LoVo (cell line): ENCODE measurements around the gene TRIM31.
"Not testable (repeated sequence)": the region's sequence is repeated elsewhere in the genome, so short reads cannot be mapped to it uniquely, and the experiment has no call there.

Experiments
- DNase-seq: peaks from one replicate; pipeline ENCODE4 v3.0.0-alpha.2; 2016; ENCODE audit warnings: low spot score

The TRIM31 gene

GRCh38 chr6:30149234-30149633 is 36.3 kb upstream of the TRIM31 start:
- DNase-seq = no peak

- no peak for DNase-seq
Measured at GRCh38 chr6:30147096-30147495, 34.2 kb upstream of the TRIM31 start.

- DNase-seq = no peak
Measured at GRCh38 chr6:30145818-30146217, 32.9 kb upstream of the TRIM31 start.

DNA sequence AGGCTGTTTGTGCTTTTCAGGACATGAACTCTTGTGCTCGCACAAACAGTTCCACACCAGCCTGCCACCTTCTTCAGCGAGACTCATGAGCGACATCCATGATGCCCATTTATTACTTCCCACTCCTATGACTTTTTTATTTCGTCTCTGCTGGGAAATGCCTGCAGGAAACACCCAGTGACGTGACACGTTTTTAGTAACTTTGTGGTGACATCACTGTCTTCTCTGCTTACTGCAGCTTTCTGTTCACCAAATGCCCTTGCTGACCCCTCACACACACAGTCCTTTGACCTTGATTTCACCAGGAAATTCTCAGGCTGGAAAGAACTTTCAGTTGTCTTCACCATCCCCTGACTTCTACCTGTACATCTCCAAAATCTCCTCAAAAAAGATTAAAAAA is 31.9 kb upstream of the TRIM31 start:
- DNase-seq = no peak

GRCh38 chr6:30143780-30144179 is 30.9 kb upstream of the TRIM31 start:
- DNase-seq = no peak

- no peak for DNase-seq
Measured at GRCh38 chr6:30142665-30143064, 29.8 kb upstream of the TRIM31 start.

DNA sequence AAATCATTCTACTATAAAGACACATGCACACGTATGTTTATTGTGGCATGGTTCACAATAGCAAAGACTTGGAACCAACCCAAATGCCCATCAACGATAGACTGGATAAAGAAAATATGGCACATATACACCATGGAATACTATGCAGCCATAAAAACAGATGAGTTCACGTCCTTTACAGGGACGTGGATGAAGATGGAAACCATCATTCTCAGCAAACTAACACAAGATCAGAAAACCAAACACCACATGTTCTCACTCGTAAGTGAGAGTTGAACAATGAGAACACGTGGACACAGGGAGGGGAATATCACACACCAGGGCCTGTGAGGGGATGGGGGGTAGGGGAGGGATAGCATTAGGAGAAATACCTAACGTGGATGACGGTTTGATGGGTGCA is 27.4 kb upstream of the TRIM31 start:
- not testable (repeated sequence) for DNase-seq

GRCh38 chr6:30136570-30137286 is 23.8 kb upstream of the TRIM31 start:
- DNase-seq = no peak

DNA sequence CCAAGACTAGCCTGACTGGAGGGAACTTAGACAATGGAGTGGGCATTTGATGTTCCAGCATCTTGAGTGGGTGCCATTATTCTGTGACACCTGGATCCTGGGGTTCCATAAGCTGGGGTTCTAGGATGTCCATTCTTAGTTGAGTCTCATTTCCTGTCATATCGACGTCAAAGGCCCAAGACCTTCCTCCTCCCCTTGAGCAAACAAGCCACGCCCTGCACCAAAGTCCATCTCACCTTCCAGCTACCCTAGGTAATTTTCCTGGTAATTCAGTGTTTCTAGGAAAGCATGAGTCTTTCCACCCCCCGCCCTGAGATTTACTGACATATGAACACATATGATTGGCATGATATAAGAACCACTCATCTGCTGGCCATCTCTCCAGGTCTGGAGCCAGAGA is 22.9 kb upstream of the TRIM31 start, which contains the start of gene TRIM40:
TRIM40 (plus strand) TSS at position 384 of the 400 bp plus-strand sequence. CDS start 897 bp downstream, outside the sequence.
- peak; percentile 70 for DNase-seq

GRCh38 chr6:30135147-30135546 is 22.3 kb upstream of the TRIM31 start:
- DNase-seq = no peak

GRCh38 chr6:30131947-30132497 is 19.1 kb upstream of the TRIM31 start:
- no peak for DNase-seq

GRCh38 chr6:30130887-30131862 is 18.3 kb upstream of the TRIM31 start:
- DNase-seq = peak; percentile 93

GRCh38 chr6:30130179-30130679 is 17.3 kb upstream of the TRIM31 start:
- no peak for DNase-seq

DNA sequence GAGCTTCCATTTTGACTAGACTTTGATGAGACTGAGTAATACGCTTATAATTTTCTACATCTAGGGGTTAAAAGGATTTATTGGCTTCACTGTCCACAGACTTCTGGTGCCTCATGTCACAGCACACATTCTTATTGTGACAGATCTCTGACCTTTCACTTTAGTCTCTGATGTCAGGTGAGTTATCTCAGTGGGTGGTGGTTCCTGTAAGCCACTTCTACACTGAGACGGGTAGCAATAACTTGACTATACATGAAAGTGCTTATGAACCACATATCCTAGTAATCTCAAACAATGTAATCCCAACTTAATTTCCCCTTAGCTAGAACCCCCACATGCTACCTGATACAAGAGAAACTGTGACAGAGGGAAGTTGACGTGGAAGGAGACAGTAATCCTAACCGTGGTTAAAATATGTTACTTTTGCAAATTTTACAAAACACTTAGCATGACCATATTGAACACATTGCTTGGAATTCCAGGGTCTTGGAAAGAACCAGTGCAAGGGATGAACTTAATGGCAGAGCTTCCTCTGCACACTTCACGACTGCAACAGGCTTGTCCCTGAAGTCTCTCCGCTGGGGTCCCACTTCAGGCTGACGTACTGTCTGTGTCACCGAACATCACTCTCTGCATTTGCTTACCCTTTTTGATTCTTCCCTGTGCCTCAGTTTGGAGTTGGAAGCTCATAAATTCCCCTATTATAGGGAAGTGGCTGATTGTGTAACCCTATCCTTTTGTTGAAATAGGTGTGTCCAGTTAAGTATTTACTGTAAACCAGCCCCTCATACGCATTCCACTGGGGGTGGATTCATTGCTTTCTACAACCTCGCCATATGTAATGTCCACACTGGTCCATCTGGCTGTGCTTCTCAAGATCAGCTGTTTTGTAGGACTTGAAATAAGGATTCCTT is 16.6 kb upstream of the TRIM31 start:
- peak; percentile 79 for DNase-seq

DNA sequence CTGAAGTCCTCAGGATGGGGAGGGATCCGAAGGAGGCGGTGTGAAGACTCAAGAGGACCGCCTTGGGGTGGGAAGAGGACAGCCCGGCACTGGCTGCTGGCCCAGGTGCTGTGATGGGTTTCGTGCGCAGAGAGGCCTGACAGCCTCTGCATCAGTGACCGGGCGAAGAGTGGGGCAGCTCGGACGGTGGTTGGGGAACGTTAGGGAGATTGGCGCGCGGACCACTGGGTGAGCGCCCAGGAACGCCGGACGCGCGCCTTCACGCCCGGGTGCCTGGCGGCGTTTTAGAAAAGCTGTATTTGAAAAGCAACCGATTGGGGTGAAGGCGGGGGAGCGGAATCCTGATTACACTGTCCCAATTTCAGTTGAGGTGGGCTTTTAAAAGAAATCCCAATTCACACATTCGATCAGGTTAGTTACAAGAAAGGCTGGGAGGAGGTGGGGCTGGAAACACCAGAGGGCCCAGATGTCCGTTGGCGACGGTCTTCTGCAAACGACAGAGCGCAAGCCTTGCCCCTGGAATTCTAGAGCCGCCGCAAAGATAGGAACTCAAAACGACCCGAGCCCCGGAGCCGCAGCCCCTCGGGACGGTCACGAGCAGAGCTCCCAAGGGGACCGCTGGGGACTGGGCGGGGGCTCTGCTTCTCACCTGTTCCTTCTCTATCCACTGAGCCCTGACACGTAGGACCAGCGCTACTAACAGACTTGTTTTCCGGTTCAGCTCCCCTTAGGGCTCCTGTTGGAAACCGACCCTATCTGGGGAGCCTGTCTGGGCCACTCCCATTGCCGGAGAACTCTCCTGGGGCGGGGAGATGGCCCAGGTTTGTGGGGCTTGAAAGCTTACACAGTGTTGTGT is 14.6 kb upstream of the TRIM31 start:
- DNase-seq = no peak

DNA sequence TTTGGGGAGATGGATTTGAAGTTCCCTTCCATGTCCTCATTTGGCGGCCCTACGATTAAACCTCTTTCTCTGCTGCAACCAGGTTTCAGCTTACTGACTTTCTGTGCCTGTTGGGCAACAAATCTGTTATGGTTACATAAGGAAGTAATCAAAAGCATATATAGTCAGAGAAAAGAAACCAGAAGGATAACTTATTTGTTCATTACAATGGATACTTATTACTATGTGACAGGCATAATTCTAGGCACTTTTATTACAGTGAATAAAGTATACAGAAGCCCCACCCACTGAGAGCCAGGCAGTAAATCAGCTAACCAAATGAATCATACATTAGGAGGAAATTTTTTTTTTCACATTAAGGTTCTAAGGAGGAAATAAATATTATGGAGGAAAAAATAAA is 9.6 kb upstream of the TRIM31 start:
- DNase-seq = peak; percentile 84

- DNase-seq = no peak
Measured at GRCh38 chr6:30121446-30122366, 8.8 kb upstream of the TRIM31 start.

- not testable (repeated sequence) for DNase-seq
Measured at GRCh38 chr6:30118691-30119090, 5.8 kb upstream of the TRIM31 start.

- DNase-seq = no peak
Measured at GRCh38 chr6:30116724-30117123, 3.8 kb upstream of the TRIM31 start.
